ENCODE data around the gene PTPRN2.
A peak's percentile ranks its signal among the peaks of the same experiment; 100 is the strongest.

PTPRN2 gene

GRCh38 chr7:158112571-158113320 lies 474.9 kb downstream of the PTPRN2 start:
- WGBS (ENCODE audit: extremely low coverage, insufficient coverage, low lambda C conversion rate), result no CpG with 5 or more reads among the region's 16 CpGs
- Histone ChIP-seq H3K9ac (ENCODE audit: low read length) (no peak overlapping the region), H3K79me2 (ENCODE audit: control insufficient read depth, insufficient read depth, low read length) (no peaks in the 10 kb centered on the region), H3K56ac (ENCODE audit: low read length) (no peak overlapping the region), H3K23ac (ENCODE audit: low read length) (no peak overlapping the region), H2BK120ac (ENCODE audit: low read depth, low read length) (no peak overlapping the region), H3K4me1 (ENCODE audit: control insufficient read depth, low read depth, low read length) (no peaks in the 10 kb centered on the region), H3K27ac (ENCODE audit: low read depth, low read length) (no peak overlapping the region), H4K5ac (ENCODE audit: low read length) (no peak overlapping the region), H3K18ac (ENCODE audit: low read length) (no peak overlapping the region), H3K79me1 (ENCODE audit: low read length) (no peaks in the 10 kb centered on the region), H2BK5ac (ENCODE audit: low read length) (no peak overlapping the region), H3K4ac (ENCODE audit: low read depth, low read length) (no peak overlapping the region), H2AK5ac (ENCODE audit: low read length) (no peak overlapping the region), H2BK15ac (replicated peaks; ENCODE audit: low read depth) (no peak overlapping the region), H3K27me3 (ENCODE audit: insufficient read depth, low read length, poor library complexity) (no peaks in the 10 kb centered on the region), H3K4me3 (ENCODE audit: low read length) (no peak overlapping the region), H3K36me3 (ENCODE audit: control insufficient read depth, insufficient read depth, low read length) (no peaks in the 10 kb centered on the region), H4K8ac (ENCODE audit: low read depth, low read length) (no peak overlapping the region), H3K4me2 (ENCODE audit: low read length) (no peak overlapping the region)
- DNase-seq, result no peak

- no peak overlapping the region for H3K4me3 ChIP-seq (ENCODE audit: low read length)
- WGBS (ENCODE audit: extremely low coverage, insufficient coverage, low lambda C conversion rate), result no CpG with 5 or more reads among the region's 15 CpGs
- H2AK5ac ChIP-seq (ENCODE audit: low read length), result no peak overlapping the region
Observed at GRCh38 chr7:158111906-158112570, 475.6 kb downstream of the PTPRN2 start.

GRCh38 chr7:158111049-158111751 lies 476.4 kb downstream of the PTPRN2 start:
- Histone ChIP-seq H3K9ac (ENCODE audit: low read length) (no peak overlapping the region), H2BK120ac (ENCODE audit: low read depth, low read length) (no peak overlapping the region), H2AK5ac (ENCODE audit: low read length) (no peak overlapping the region), H3K23ac (ENCODE audit: low read length) (no peak overlapping the region), H4K8ac (ENCODE audit: low read depth, low read length) (no peak overlapping the region), H3K56ac (ENCODE audit: low read length) (no peak overlapping the region), H2BK5ac (ENCODE audit: low read length) (no peak overlapping the region), H3K4ac (ENCODE audit: low read depth, low read length) (no peak overlapping the region), H3K27me3 (ENCODE audit: insufficient read depth, low read length, poor library complexity) (no peaks in the 10 kb centered on the region), H3K79me1 (ENCODE audit: low read length) (no peaks in the 10 kb centered on the region), H3K4me3 (ENCODE audit: low read length) (no peak overlapping the region), H3K36me3 (ENCODE audit: control insufficient read depth, insufficient read depth, low read length) (no peaks in the 10 kb centered on the region), H3K4me1 (ENCODE audit: control insufficient read depth, low read depth, low read length) (no peaks in the 10 kb centered on the region), H3K79me2 (ENCODE audit: control insufficient read depth, insufficient read depth, low read length) (no peaks in the 10 kb centered on the region), H3K18ac (ENCODE audit: low read length) (no peak overlapping the region), H4K5ac (ENCODE audit: low read length) (no peak overlapping the region), H3K4me2 (ENCODE audit: low read length) (no peak overlapping the region), H3K27ac (ENCODE audit: low read depth, low read length) (no peak overlapping the region), H2BK15ac (replicated peaks; ENCODE audit: low read depth) (no peak overlapping the region)
- peak; percentile 67 for DNase-seq
- no CpG with 5 or more reads among the region's 16 CpGs for WGBS (ENCODE audit: extremely low coverage, insufficient coverage, low lambda C conversion rate)

More at GRCh38 chr7:158111906-158112570, 475.6 kb downstream of the PTPRN2 start:
- Histone ChIP-seq H3K18ac (ENCODE audit: low read length) (no peak overlapping the region), H3K79me2 (ENCODE audit: control insufficient read depth, insufficient read depth, low read length) (no peaks in the 10 kb centered on the region), H3K4ac (ENCODE audit: low read depth, low read length) (no peak overlapping the region), H3K56ac (ENCODE audit: low read length) (no peak overlapping the region), H3K9ac (ENCODE audit: low read length) (no peak overlapping the region), H2BK120ac (ENCODE audit: low read depth, low read length) (no peak overlapping the region), H3K36me3 (ENCODE audit: control insufficient read depth, insufficient read depth, low read length) (no peaks in the 10 kb centered on the region), H2BK5ac (ENCODE audit: low read length) (no peak overlapping the region), H3K23ac (ENCODE audit: low read length) (no peak overlapping the region), H3K4me1 (ENCODE audit: control insufficient read depth, low read depth, low read length) (no peaks in the 10 kb centered on the region), H3K27me3 (ENCODE audit: insufficient read depth, low read length, poor library complexity) (no peaks in the 10 kb centered on the region), H2BK15ac (replicated peaks; ENCODE audit: low read depth) (no peak overlapping the region), H3K27ac (ENCODE audit: low read depth, low read length) (no peak overlapping the region), H4K5ac (ENCODE audit: low read length) (no peak overlapping the region), H3K79me1 (ENCODE audit: low read length) (no peaks in the 10 kb centered on the region), H4K8ac (ENCODE audit: low read depth, low read length) (no peak overlapping the region), H3K4me2 (ENCODE audit: low read length) (no peak overlapping the region)
- no peak for DNase-seq

GRCh38 chr7:158110661-158111048 lies 477.0 kb downstream of the PTPRN2 start:
- H3K18ac ChIP-seq (ENCODE audit: low read length), result no peak overlapping the region
- H3K4me3 ChIP-seq (ENCODE audit: low read length), result no peak overlapping the region
- H3K79me2 ChIP-seq (ENCODE audit: control insufficient read depth, insufficient read depth, low read length), result no peaks in the 10 kb centered on the region
- no peak overlapping the region for H2BK15ac ChIP-seq (replicated peaks; ENCODE audit: low read depth)
- H2BK120ac ChIP-seq (ENCODE audit: low read depth, low read length), result no peak overlapping the region
- no peak overlapping the region for H3K23ac ChIP-seq (ENCODE audit: low read length)
- H4K8ac ChIP-seq (ENCODE audit: low read depth, low read length), result no peak overlapping the region
- no CpG with 5 or more reads among the region's 14 CpGs for WGBS (ENCODE audit: extremely low coverage, insufficient coverage, low lambda C conversion rate)
- H4K5ac ChIP-seq (ENCODE audit: low read length), result no peak overlapping the region
- H3K79me1 ChIP-seq (ENCODE audit: low read length), result no peaks in the 10 kb centered on the region
- no peak overlapping the region for H2AK5ac ChIP-seq (ENCODE audit: low read length)
- no peak overlapping the region for H3K27ac ChIP-seq (ENCODE audit: low read depth, low read length)
- no peaks in the 10 kb centered on the region for H3K36me3 ChIP-seq (ENCODE audit: control insufficient read depth, insufficient read depth, low read length)
- no peak overlapping the region for H3K56ac ChIP-seq (ENCODE audit: low read length)
- no peaks in the 10 kb centered on the region for H3K4me1 ChIP-seq (ENCODE audit: control insufficient read depth, low read depth, low read length)
- H2BK5ac ChIP-seq (ENCODE audit: low read length), result no peak overlapping the region
- H3K4me2 ChIP-seq (ENCODE audit: low read length), result no peak overlapping the region
- no peak overlapping the region for H3K4ac ChIP-seq (ENCODE audit: low read depth, low read length)
- H3K9ac ChIP-seq (ENCODE audit: low read length), result no peak overlapping the region
- H3K27me3 ChIP-seq (ENCODE audit: insufficient read depth, low read length, poor library complexity), result no peaks in the 10 kb centered on the region
- DNase-seq, result no peak

GRCh38 chr7:158110034-158110590 lies 477.5 kb downstream of the PTPRN2 start:
- H3K18ac ChIP-seq (ENCODE audit: low read length), result no peak overlapping the region
- no peak overlapping the region for H3K4me3 ChIP-seq (ENCODE audit: low read length)
- H2BK120ac ChIP-seq (ENCODE audit: low read depth, low read length), result no peak overlapping the region
- H3K23ac ChIP-seq (ENCODE audit: low read length), result no peak overlapping the region
- H3K4me2 ChIP-seq (ENCODE audit: low read length), result no peak overlapping the region
- H3K27ac ChIP-seq (ENCODE audit: low read depth, low read length), result no peak overlapping the region
- H3K56ac ChIP-seq (ENCODE audit: low read length), result no peak overlapping the region
- no peak overlapping the region for H2BK15ac ChIP-seq (replicated peaks; ENCODE audit: low read depth)
- H3K9ac ChIP-seq (ENCODE audit: low read length), result no peak overlapping the region
- no peak overlapping the region for H3K4ac ChIP-seq (ENCODE audit: low read depth, low read length)
- no peaks in the 10 kb centered on the region for H3K79me1 ChIP-seq (ENCODE audit: low read length)
- DNase-seq, result no peak
- no CpG with 5 or more reads among the region's 15 CpGs for WGBS (ENCODE audit: extremely low coverage, insufficient coverage, low lambda C conversion rate)
- H2BK5ac ChIP-seq (ENCODE audit: low read length), result no peak overlapping the region
- H3K4me1 ChIP-seq (ENCODE audit: control insufficient read depth, low read depth, low read length), result no peaks in the 10 kb centered on the region
- H3K79me2 ChIP-seq (ENCODE audit: control insufficient read depth, insufficient read depth, low read length), result no peaks in the 10 kb centered on the region
- H4K5ac ChIP-seq (ENCODE audit: low read length), result no peak overlapping the region
- no peaks in the 10 kb centered on the region for H3K36me3 ChIP-seq (ENCODE audit: control insufficient read depth, insufficient read depth, low read length)
- H3K27me3 ChIP-seq (ENCODE audit: insufficient read depth, low read length, poor library complexity), result no peaks in the 10 kb centered on the region
- no peak overlapping the region for H4K8ac ChIP-seq (ENCODE audit: low read depth, low read length)
- no peak overlapping the region for H2AK5ac ChIP-seq (ENCODE audit: low read length)
